Nucleus accumbens (tissue), 56 donors: ENCODE measurements around the gene CD180.

Experiments used
- DNase-seq, 56 donors: peaks; one replicate each; lab custom pipeline; 2025; lab: John Stamatoyannopoulos, UW

CD180 gene

DNA sequence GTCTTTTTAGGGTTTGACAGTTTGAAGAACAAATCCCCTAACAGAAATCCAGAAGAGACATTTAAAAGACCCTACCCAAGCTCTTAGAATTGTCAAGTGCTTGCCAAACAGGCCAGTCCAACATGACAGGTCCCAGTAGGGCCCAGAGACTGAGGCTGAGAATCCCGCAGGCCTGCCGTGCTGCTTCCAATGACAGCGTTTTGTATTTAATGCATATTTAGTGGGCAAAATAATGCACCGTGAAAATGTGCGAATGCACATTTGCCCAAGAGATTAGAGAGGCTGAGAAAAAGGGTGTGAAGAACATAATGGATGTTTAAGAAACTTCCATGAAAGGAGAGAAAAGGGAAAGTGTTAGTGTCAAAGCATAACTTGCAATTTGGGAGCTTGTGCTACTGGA, 57.6 kb downstream of the CD180 start:
- no peak for DNase-seq

DNA sequence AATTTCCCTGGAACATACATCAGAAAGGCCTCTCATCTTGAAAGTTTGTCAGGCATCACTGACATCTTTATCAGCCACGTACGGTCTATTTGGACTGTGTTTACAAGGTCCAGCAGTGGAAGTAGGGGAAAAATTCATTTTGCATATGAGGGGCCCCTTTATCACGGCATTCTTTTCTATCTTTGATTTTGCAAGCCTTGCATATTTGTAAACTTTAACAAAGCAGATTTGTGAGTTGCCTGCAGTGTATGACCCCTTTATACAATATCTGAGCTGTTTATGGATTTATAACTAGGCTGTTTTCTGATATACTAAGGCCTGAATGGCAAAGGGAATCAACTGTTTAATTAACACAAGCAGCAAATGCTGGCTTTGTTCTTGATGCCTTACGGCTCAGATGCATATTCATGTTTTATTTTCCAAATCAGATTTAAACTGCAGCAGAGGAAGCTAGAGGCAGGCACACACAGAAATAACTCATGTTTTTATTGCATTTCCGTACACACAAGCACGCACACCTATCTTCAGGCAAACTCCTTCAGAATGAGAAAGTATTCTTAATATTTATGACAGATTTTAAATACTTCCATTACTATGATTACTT, 61.1 kb downstream of the CD180 start:
- no peak for DNase-seq

DNA sequence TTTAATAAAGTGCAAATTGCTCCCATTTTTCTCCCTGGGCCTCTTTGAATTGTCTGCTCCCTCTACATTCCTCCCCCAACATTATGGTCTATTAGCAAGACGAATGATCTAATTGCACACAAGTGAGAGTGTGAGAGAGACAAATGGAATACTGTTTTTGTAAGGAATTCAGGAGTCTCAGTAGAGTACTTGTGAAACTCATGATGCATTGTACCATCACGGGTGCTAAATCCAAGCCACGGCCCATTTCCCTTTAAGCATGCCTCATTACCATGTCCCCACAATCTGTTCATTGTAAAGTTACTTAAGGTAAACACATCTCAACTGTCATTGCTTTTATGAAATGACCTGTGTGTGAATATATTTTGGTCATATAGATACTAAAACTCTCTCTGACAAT, 62.8 kb downstream of the CD180 start:
- no peak for DNase-seq

DNA sequence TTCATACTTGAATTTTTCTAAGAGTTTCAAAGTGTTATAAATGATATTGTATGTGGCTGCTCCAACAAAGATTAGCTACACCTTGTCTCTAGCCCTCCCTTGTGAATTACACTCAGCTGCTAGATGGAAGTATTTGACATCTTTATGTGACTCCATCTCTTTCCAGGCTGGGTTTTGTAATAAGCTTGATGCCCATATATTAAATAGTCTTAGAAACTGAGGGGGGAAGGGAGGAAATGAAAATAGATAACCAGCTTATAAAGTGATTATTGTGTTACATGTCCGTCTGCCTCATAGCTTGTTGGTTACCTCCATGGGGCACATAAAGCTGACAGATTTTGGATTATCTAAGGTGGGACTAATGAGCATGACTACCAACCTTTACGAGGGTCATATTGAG, 63.4 kb downstream of the CD180 start:
- no peak for DNase-seq

DNA sequence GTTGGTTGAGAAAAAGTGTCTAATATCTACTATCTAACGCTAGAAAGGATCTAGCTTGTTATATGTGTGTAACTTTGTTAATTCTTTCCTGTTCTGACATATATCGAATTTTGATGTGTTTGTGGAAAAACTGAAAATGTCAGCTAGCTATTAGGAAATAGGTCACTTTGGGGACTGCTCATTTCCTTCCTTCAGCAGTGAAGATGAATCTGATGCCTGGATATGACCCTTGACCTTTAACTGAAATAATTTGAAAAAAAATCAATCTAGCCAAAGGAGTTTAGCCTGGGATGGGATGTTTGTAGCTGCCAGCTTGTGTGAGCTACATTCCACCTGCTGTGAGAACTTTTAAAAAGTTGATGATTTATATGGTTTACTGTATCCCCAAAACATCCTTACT, 66.8 kb downstream of the CD180 start:
- DNase-seq = no peak
